Stimulated activated CD8-positive, alpha-beta memory T cell treated with anti-CD3 and anti-CD28 coated beads, Interleukin-7, amount 100 ng/mL, for 48 hours (primary cell): ENCODE measurements around the gene VAV3.
"Not testable (repeated sequence)": the region's sequence is repeated elsewhere in the genome, so short reads cannot be mapped to it uniquely, and the experiment has no call there.

ENCODE experiments used
- DNase-seq, 2 donors: peaks; one replicate each; pipeline ENCODE4 v3.0.0-alpha.2; 2020; ENCODE audit warnings: low read depth in 1 of 2; ENCODE audit errors: extremely low read depth in 1 of 2

VAV3 gene, protein sequence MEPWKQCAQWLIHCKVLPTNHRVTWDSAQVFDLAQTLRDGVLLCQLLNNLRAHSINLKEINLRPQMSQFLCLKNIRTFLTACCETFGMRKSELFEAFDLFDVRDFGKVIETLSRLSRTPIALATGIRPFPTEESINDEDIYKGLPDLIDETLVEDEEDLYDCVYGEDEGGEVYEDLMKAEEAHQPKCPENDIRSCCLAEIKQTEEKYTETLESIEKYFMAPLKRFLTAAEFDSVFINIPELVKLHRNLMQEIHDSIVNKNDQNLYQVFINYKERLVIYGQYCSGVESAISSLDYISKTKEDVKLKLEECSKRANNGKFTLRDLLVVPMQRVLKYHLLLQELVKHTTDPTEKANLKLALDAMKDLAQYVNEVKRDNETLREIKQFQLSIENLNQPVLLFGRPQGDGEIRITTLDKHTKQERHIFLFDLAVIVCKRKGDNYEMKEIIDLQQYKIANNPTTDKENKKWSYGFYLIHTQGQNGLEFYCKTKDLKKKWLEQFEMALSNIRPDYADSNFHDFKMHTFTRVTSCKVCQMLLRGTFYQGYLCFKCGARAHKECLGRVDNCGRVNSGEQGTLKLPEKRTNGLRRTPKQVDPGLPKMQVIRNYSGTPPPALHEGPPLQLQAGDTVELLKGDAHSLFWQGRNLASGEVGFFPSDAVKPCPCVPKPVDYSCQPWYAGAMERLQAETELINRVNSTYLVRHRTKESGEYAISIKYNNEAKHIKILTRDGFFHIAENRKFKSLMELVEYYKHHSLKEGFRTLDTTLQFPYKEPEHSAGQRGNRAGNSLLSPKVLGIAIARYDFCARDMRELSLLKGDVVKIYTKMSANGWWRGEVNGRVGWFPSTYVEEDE

DNA sequence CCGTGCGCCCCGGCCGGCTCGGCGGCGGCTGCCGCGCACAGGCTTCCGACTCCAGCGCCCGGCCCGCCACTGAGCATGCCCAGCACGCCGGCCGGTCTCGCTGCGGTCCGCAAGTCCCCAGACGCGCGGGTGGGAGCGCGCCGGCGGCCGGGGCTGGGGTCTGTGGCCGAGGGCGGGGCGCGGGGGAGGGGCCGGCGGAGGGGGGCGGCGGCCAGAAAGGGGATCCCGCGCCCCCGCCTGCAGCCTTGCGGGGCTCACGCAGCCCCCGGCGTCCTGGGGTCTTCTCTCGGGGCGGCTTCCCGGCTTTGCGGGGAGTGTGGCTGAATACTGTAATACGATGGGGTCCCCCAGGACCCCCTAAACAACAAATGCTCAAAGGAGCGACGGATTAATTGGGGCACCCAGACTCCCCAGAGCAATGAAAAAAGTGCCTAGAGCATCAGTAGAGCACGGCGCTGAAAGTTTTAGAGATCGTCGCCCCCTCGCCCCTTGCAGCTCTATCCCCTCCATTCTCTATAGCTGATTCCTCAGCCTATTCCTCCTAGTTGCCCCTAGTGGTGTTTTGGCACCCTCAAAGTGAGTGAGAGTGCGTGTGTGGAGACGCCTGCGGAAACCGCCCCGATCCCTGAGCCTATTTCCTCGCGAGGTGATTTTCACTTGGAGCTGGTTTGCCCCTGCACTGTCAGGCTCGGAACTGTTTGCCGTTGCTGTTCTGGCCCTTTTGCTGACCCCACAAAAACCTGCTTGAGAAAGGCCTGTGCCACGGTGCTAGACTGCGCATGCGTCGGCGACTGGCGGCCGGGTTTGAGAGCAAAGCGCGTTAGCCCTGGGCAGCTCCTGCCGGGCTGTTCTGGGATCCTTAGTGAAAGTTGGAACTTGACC is at the start of gene VAV3:
VAV3 (minus strand) TSS at position 71 of the 882 bp plus-strand sequence. CDS start 311 bp downstream, outside the sequence.
- peak; percentile 49 to 53 for DNase-seq

GRCh38 chr1:108012553-108012952 is 47.6 kb upstream of the VAV3 start:
- DNase-seq = no peak

DNA sequence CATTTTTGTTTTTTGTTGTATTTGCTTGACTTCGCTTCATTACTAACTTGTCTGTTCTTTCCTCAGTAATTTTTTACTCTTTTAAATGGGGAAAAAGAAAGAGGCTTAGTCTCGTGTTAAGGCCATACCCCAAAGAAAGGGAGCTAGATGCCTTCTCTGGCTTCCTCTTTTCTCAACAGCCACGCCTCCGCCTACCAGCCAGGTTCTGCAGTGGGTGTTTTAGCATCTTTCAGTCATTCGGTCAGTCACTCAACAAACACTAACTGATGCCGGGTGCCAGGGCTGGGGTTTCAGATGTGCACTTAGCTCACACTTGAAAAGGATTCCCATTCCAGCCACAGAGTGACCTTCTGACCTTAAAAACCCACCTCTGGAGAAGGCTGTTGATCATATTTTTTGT is 46.3 kb upstream of the VAV3 start:
- no peak for DNase-seq

- no peak for DNase-seq
Observed at GRCh38 chr1:108010581-108010980, 45.6 kb upstream of the VAV3 start.

- DNase-seq = no peak
Observed at GRCh38 chr1:108009603-108010195, 44.7 kb upstream of the VAV3 start.

DNA sequence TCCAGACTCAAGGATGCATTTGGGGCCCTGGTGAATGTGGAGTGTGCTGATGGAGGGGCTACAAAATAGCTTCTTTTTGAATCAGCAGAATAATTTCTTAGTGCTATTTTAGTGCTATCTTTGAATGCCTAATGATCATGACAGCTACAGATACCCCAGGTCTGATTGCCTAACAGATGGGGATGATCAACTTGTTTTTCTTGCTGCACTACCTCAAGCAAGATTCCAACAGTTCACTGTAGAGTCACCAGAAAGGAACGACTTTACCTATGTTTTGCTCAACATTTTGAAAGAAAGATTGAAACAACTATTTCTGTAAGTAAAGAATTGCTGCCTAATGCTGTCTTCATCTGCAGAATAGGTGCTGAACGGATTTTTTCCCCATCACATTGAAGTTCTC is 42.6 kb upstream of the VAV3 start:
- DNase-seq = no peak

DNA sequence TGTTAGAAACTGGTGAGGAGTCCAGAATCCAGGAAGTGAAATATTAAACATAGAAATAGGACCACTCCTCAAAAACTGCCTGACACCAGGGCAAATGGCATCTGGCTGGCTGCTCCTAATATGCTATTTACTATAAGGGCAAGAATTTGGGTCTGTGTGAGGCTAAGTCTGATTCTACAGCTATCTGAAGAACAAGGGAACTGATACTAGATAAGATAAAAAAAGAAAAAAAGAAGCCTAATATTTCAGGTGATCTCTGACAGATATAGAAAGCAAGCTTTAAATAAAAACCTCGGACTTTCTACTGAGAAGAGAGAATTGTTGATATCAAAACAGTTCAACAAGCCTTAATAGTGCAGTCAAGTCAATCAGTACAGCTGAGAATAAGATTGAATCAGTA is 42.1 kb upstream of the VAV3 start:
- no peak for DNase-seq

DNA sequence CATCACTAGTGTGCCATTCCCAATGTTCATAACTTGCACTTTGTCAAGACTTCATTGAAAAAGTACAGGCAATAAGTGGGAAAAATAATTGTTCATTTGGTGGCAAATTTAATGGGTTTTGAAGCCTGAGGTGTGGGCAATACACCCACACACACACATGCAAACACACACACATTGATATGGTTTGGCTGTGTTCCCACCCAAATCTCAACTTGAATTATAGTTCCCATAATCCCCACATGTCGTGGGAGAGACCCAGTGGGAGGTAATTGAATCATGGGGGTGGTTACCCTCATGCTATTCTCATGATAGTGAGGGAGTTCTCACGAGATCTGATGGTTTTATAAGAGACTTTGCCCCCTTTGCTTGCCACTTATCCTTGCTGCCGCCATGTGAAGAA is 39.9 kb upstream of the VAV3 start:
- not testable (repeated sequence) for DNase-seq

DNA sequence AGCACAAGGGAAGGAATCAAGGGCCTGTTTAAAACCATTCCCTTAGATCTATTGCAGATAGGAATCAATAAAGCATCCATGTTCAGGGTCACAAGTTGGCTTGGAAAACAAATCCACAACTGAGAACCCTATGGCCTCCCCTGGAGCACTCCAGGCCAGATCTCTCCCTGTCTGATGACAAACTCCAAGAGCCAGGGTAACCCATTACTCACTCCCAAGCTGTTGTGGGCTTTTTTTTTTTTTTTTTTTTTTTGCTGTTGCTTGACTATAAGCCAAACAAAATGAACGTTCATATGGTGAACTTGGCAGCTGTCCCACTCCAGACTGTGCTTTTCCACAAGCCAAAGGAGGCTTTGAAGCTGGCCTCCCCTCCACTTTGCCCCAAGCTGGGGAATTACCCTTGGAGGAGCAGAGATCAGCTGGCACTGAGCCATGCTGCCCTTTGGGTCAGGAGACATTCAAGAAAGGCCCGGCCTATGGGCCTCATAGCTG is 35.7 kb upstream of the VAV3 start:
- no peak for DNase-seq

- no peak for DNase-seq
Observed at GRCh38 chr1:108000184-108000583, 35.2 kb upstream of the VAV3 start.

- DNase-seq = no peak
Observed at GRCh38 chr1:107997866-107998265, 32.9 kb upstream of the VAV3 start.

GRCh38 chr1:107993920-107994319 is 28.9 kb upstream of the VAV3 start:
- DNase-seq = no peak

- DNase-seq = no peak
Observed at GRCh38 chr1:107992347-107992746, 27.4 kb upstream of the VAV3 start.

DNA sequence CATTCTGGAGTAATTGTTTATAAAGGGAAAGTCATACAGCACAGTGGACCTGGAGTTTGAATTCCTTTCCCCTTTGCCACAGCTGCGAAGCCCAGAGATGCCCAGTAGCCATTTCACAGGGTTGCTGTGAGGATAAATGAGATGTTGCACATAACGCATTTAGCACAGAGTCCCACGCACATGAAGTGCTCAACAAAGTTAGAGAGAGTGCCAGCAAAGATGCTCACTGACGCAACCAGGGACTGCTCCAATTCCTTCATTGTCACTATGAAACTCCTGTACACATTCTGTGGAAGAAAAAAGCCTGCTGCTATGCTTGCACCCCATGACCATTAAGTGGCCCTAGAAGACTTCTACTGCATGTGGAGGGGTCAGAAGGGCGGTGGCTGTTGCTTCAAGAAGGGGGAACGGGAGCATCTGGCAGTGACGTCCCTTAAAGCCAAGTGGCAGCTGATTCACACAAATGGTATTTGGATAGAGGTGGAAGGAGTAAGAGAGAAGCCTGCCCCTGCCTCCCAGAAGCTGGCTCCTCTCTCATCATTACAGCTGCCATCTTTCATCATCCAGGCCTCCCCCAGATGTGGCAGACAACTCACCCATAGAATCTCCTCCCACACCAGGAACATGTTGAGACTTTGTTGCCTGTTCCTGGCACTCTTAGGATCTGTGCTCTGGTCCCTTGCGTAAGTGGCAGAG is 26.5 kb upstream of the VAV3 start:
- DNase-seq = no peak

GRCh38 chr1:107990606-107991005 is 25.6 kb upstream of the VAV3 start:
- no peak for DNase-seq

- DNase-seq = no peak
Observed at GRCh38 chr1:107981277-107981676, 16.3 kb upstream of the VAV3 start.

DNA sequence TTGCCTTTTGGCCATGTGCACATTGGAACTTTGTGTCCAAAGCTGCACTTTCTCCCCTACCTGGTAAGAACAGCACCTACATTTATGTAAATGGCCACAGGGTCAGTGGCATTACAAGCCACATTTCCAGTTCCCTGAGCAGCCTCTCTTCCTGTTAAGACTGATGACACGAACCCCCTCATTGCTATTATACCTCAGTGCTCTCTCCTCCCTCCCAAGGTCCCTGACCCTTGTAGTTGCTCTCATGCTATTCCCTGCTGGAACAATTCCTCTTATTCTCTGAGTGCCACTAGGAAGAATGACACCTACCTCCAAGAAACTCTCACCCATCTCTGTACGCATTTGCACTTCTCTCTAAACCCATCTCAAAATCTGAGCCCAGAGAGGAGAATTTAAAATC is 14.9 kb upstream of the VAV3 start:
- DNase-seq = no peak

DNA sequence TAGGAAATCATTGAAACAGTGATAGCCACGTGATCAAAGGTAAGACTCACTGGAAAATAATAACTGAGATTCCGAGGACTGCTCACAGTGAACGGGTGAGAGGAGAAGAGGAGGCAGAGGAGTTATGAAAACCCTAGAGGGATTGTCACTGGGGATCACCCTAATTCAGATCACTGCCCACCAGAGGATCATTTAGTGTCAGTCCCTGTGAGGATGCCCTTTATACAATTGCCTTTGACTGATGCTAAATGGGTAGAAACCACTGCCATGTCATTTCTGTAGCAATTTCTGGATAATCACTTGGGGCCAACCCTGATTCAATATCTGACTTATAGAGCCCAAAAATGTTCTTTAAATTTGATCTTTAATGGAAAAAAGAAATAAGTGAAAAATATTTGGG is 14.1 kb upstream of the VAV3 start:
- DNase-seq = no peak

DNA sequence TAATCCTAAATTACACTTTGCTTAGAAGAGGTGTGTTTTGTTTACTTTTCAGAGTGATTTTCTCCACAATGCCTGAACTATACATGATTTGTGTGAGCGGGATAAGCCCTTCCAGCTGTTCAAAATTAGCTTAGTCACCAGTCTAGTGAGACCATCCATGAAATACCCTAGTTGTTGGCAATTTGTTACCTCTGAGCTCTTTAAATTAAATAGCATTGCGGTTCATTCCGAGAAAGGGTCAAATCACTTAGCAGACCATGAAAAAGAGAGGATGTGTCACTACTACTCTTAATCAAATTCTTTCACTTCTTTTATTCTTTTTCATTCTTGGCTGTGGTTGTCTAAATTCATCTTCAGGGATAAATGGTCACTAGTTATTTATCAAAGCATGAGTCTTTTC is 11.9 kb upstream of the VAV3 start:
- DNase-seq = no peak

GRCh38 chr1:107976431-107976830 is 11.5 kb upstream of the VAV3 start:
- peak in 1 of 2 donors; percentile 25 for DNase-seq
